Lung (tissue), 12 donors: ENCODE results near the gene GADD45GIP1. TPM values are rescaled to one million over a fixed set of nuclear protein-coding genes. Genes with fewer than 3 reads are reported as not detected.
A peak's percentile ranks its signal among the peaks of the same experiment; 100 is the strongest.

ENCODE experiments used
- ATAC-seq: fragments of 200-7000 bp; cut with Tn5 transposase; one replicate; pipeline ENCODE4 v1.9.1; 2020; ENCODE audit warnings: moderate number of reproducible peaks; ENCODE audit not compliant: insufficient read depth, low FRiP score
- DNase-seq, 3 donors: peaks; one replicate each; pipeline ENCODE4 v3.0.0-alpha.2; 2013 to 2017
- H3K27ac ChIP-seq, 2 donors: one replicate each; pipeline ENCODE4 v1.5.1; 2013; ENCODE audit warnings: mild to moderate bottlenecking in 2 of 2, moderate library complexity in 2 of 2, control low read depth in 1 of 2, inconsistent platforms in 1 of 2, low read depth in 1 of 2, low read length in 1 of 2
- H3K27me3 ChIP-seq, 3 donors: one replicate each; pipeline ENCODE4 v1.5.1; 2013; ENCODE audit warnings: low read length in 2 of 3; ENCODE audit not compliant: control insufficient read depth in 3 of 3, insufficient read depth in 3 of 3
- H3K36me3 ChIP-seq, 4 donors: one replicate each; pipeline ENCODE4 v1.5.1; 2013; ENCODE audit warnings: low read length in 4 of 4, mild to moderate bottlenecking in 1 of 4, moderate library complexity in 1 of 4; ENCODE audit not compliant: control insufficient read depth in 4 of 4, insufficient read depth in 4 of 4
- H3K4me1 ChIP-seq, 5 donors: one replicate each; pipeline ENCODE4 v1.5.1; 2013; ENCODE audit warnings: low read length in 5 of 5, mild to moderate bottlenecking in 2 of 5, moderate library complexity in 1 of 5; ENCODE audit not compliant: control insufficient read depth in 5 of 5, insufficient read depth in 5 of 5
- H3K4me3 ChIP-seq: one replicate; pipeline ENCODE4 v1.5.1; 2013; ENCODE audit warnings: mild to moderate bottlenecking, control low read depth, moderate library complexity
- H3K9ac ChIP-seq, 2 donors: one replicate each; pipeline ENCODE4 v1.5.1; 2013; ENCODE audit warnings: low read length in 2 of 2, control low read depth in 1 of 2; ENCODE audit not compliant: insufficient read depth in 1 of 2
- H3K9me3 ChIP-seq, 4 donors: one replicate each; pipeline ENCODE4 v1.5.1; 2013; ENCODE audit warnings: low read length in 3 of 4, mild to moderate bottlenecking in 1 of 4, moderate library complexity in 1 of 4; ENCODE audit not compliant: control insufficient read depth in 4 of 4, insufficient read depth in 3 of 4
- CTCF ChIP-seq: IDR thresholded peaks from 2 replicates; pipeline ENCODE4 v1.5.1; 2012; ENCODE audit warnings: mild to moderate bottlenecking; ENCODE audit errors: control extremely low read depth, extremely low read depth
- WGBS, 2 donors: extraction: QIAGEN DNeasy Blood & Tissue Kit; methylation state at CpG; one replicate each; pipeline ENCODE4 v1.1.7; 2013; 5-methylcytosine and 5-hydroxymethylcytosine counted together
- polyA plus RNA-seq, 2 donors: library from polyadenylated mRNA; stranded (reverse); fragments of 200-250 nt; gene quantifications; one replicate each; pipeline ENCODE4 v1.2.1, GENCODE V29; 2013
- total RNA-seq, 2 donors: library from RNA; depleted of rRNA in 1 of 2; stranded (reverse); fragments of >200 nt in 1 of 2; gene quantifications; one replicate each; pipeline ENCODE4 v1.2.1, GENCODE V29; 2014 to 2021
- donor health status: control.
- donor health status: control.
- donor health status: Bipolar disorder and iron deficiency.
- donor health status: healthy.
- donor health status: DM: yes; HTN: yes; CAD: no.

Gene GADD45GIP1
- total and polyA plus RNA-seq, 4 donors: 14.9 to 69.0 (median 36.3) TPM

- Histone ChIP-seq H3K36me3 (peaks cover 14 to 51% (median 33%) of the 10 kb centered on the region in 4 donors), H3K27me3 (no peaks in the 10 kb centered on the region), H3K9me3 (no peaks in the 10 kb centered on the region), H3K27ac (peak overlapping the region in 1 of 2 donors; percentile 44), H3K4me3 (no peak overlapping the region), H3K4me1 (peaks cover 0 to 40% (median 12%) of the 10 kb centered on the region in 5 donors), H3K9ac (no peak overlapping the region)
- TF ChIP-seq CTCF: no peak
- 81 to 87% methylated on average over 16 of the region's 16 CpGs for WGBS, 2 donors
- ATAC-seq (no peak), DNase-seq (no peak)
These were observed 7.4 kb downstream of the GADD45GIP1 start for GRCh38 chr19:12949363-12950283.

GRCh38 chr19:12948612-12949362, 8.2 kb downstream of the GADD45GIP1 start:
- no peaks in the 10 kb centered on the region for H3K9me3 ChIP-seq
- H3K27ac ChIP-seq: no peak overlapping the region
- H3K4me3 ChIP-seq: no peak overlapping the region
- no peak for ATAC-seq
- WGBS, 2 donors: 95% methylated on average over 29 to 30 of the region's 30 CpGs
- no peak overlapping the region for H3K9ac ChIP-seq
- no peak for DNase-seq
- no peaks in the 10 kb centered on the region for H3K27me3 ChIP-seq
- peaks cover 22 to 49% (median 37%) of the 10 kb centered on the region in 4 donors for H3K36me3 ChIP-seq
- peaks cover 0 to 32% (median 10%) of the 10 kb centered on the region in 5 donors for H3K4me1 ChIP-seq
- TF ChIP-seq CTCF: no peak

- peaks cover 27 to 49% (median 44%) of the 10 kb centered on the region in 4 donors for H3K36me3 ChIP-seq
These were observed 9.1 kb downstream of the GADD45GIP1 start for GRCh38 chr19:12947702-12948611.

More at GRCh38 chr19:12947702-12948611, 9.1 kb downstream of the GADD45GIP1 start:
- no peak overlapping the region for H3K27ac ChIP-seq
- H3K9ac ChIP-seq: peak overlapping the region in 1 of 2 donors; percentile 27
- DNase-seq (no peak), ATAC-seq (no peak)
- TF ChIP-seq CTCF: no peak
- H3K4me3 ChIP-seq: no peak overlapping the region
- peaks cover 0 to 24% (median 7%) of the 10 kb centered on the region in 5 donors for H3K4me1 ChIP-seq
- 88 to 89% methylated on average over 27 to 28 of the region's 28 CpGs for WGBS, 2 donors
- H3K9me3 ChIP-seq: no peaks in the 10 kb centered on the region
- no peaks in the 10 kb centered on the region for H3K27me3 ChIP-seq
